Embryonic facial prominence (tissue), 1 donor: ENCODE data around the gene SMYD2.
"Not testable (repeated sequence)": the region's sequence is repeated elsewhere in the genome, so short reads cannot be mapped to it uniquely, and the experiment has no call there.

ENCODE experiments used
- DNase-seq: peaks from one replicate; pipeline ENCODE4 v3.0.0-alpha.2; 2016; ENCODE audit errors: extremely low spot score

SMYD2 gene

GRCh38 chr1:214271995-214272731, 8.8 kb upstream of the SMYD2 start:
- no peak for DNase-seq

- DNase-seq, result no peak
Measured at GRCh38 chr1:214272964-214273533, 7.9 kb upstream of the SMYD2 start.

- not testable (repeated sequence) for DNase-seq
Measured at GRCh38 chr1:214275700-214276099, 5.3 kb upstream of the SMYD2 start.

- no peak for DNase-seq
Measured at GRCh38 chr1:214276786-214277185, 4.2 kb upstream of the SMYD2 start.

- no peak for DNase-seq
Measured at GRCh38 chr1:214277704-214278635, 3.0 kb upstream of the SMYD2 start.

GRCh38 chr1:214280386-214281020, 456 bp upstream of the SMYD2 start:
- DNase-seq, result no peak

GRCh38 chr1:214281720-214282629, 1.0 kb downstream of the SMYD2 start:
- no peak for DNase-seq

GRCh38 chr1:214282630-214283242, 1.8 kb downstream of the SMYD2 start:
- no peak for DNase-seq

- DNase-seq, result no peak
Measured at GRCh38 chr1:214285610-214286440, 4.9 kb downstream of the SMYD2 start.

GRCh38 chr1:214287884-214288283, 6.9 kb downstream of the SMYD2 start:
- DNase-seq, result no peak

- no peak for DNase-seq
Measured at GRCh38 chr1:214289574-214290272, 8.8 kb downstream of the SMYD2 start.

GRCh38 chr1:214290424-214291037, 9.6 kb downstream of the SMYD2 start:
- no peak for DNase-seq

GRCh38 chr1:214292322-214292721, 11.4 kb downstream of the SMYD2 start:
- no peak for DNase-seq

GRCh38 chr1:214295934-214296333, 15.0 kb downstream of the SMYD2 start:
- no peak for DNase-seq

- no peak for DNase-seq
Measured at GRCh38 chr1:214296860-214297745, 16.1 kb downstream of the SMYD2 start.

GRCh38 chr1:214300149-214300780, 19.3 kb downstream of the SMYD2 start:
- no peak for DNase-seq

- DNase-seq, result no peak
Measured at GRCh38 chr1:214301526-214301925, 20.6 kb downstream of the SMYD2 start.
